GM12865 (cell line): ENCODE measurements around the gene EPB41L2.

Experiments used
- DNase-seq: peaks from one replicate; pipeline ENCODE4 v3.0.0; 2010; ENCODE audit warnings: low read depth
- H3K4me3 ChIP-seq: 2 replicates; pipeline ENCODE4 v1.5.1; 2011; ENCODE audit warnings: mild to moderate bottlenecking, low read depth, low read length, control low read depth
- TF ChIP-seq, protein P1 (sequence below): IDR thresholded peaks from 2 replicates; pipeline ENCODE4 v1.5.1; 2011; ENCODE audit warnings: low read length, control low read depth, low read depth, inconsistent platforms; ENCODE audit not compliant: insufficient read depth; ENCODE audit errors: missing control alignments

The EPB41L2 gene

DNA sequence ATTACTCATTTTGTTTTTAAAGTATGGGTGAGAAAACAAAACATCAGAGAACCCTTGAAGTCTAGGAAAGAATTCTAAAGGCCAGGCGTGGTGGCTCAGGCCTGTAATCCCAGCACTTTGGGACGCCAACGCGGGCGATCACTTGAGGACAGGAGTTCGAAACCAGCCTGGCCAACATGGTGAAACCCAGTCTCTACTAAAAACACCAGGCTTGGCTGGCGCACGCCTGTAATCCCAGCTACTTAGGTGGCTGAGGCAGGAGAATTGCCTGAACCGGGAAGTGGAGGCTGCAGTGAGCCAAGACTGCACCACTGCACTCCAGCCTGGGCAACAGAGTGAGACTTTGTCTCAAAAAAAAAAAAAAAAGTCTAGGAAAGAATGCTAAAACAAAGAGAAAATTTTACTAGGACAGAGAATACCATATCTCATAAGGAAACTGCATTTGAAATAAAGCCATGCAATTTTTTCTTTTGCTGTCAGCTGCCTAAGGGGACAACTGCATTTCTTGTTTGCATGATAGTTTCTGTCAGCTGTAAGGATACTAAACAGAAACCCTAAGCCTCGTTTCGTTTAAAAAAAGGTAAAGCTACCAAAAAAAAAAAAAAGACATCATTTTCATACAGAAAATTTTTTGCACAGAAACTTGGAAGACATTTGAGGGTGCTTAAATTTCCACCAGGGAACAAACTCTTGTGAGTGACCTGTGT, 203.7 kb downstream of the EPB41L2 start:
- DNase-seq, result no peak
- TF ChIP-seq, protein P1, sequence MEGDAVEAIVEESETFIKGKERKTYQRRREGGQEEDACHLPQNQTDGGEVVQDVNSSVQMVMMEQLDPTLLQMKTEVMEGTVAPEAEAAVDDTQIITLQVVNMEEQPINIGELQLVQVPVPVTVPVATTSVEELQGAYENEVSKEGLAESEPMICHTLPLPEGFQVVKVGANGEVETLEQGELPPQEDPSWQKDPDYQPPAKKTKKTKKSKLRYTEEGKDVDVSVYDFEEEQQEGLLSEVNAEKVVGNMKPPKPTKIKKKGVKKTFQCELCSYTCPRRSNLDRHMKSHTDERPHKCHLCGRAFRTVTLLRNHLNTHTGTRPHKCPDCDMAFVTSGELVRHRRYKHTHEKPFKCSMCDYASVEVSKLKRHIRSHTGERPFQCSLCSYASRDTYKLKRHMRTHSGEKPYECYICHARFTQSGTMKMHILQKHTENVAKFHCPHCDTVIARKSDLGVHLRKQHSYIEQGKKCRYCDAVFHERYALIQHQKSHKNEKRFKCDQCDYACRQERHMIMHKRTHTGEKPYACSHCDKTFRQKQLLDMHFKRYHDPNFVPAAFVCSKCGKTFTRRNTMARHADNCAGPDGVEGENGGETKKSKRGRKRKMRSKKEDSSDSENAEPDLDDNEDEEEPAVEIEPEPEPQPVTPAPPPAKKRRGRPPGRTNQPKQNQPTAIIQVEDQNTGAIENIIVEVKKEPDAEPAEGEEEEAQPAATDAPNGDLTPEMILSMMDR, result no peak
- no peak overlapping the region for H3K4me3 ChIP-seq

DNA sequence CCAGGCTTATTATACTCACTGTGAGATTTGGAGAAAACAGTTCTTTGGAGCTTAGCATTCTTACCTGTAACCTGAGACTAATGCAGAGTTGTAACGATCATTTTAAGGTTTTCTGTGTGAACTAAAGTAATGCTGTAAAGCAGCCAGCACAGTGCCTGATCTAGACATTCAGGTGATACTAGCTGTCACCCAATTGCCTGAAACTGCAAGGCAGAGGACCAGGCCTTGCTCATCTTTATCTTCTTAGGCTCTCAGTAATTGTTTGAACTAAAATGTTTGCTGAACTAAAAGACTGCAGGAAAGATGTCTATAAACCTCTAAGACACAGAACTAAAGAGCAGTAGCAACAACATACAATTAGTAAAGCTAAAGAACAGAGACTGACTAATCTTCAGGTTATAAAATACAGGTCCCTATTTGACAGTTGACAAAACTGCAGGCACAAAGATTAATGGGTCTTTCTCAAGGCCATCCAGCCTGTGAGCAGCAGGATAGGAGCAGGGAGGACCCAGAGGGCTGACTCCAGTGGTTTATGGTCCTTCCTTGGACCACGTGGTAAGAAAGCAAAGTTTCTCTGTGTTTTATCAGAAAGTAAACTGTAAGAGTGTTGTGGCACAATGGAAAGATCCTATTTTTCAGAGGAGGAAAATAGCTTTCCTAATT, 204.4 kb downstream of the EPB41L2 start:
- no peak overlapping the region for H3K4me3 ChIP-seq
- DNase-seq, result no peak
- TF ChIP-seq, protein P1, result no peak

DNA sequence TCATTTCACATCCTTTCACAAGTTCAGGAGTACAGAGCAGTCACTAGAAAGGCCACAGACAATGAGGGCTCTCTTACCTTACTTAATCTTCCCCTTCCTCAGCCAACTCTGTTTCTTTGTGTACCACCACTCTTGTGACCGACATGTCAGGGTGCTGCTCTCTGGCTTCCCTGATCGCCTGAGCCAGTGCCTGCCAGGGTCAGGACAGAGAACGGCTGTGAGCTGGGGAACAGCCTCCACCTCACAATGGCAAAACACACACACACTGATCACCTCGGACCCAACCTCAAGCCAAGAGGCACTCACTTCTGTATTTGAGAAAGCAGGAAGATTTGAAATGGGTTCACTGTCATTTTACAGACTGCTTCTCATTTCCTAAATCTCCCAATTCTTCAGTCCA, 205.0 kb downstream of the EPB41L2 start:
- H3K4me3 ChIP-seq, result no peak overlapping the region
- DNase-seq, result no peak
- TF ChIP-seq, protein P1, result no peak

DNA sequence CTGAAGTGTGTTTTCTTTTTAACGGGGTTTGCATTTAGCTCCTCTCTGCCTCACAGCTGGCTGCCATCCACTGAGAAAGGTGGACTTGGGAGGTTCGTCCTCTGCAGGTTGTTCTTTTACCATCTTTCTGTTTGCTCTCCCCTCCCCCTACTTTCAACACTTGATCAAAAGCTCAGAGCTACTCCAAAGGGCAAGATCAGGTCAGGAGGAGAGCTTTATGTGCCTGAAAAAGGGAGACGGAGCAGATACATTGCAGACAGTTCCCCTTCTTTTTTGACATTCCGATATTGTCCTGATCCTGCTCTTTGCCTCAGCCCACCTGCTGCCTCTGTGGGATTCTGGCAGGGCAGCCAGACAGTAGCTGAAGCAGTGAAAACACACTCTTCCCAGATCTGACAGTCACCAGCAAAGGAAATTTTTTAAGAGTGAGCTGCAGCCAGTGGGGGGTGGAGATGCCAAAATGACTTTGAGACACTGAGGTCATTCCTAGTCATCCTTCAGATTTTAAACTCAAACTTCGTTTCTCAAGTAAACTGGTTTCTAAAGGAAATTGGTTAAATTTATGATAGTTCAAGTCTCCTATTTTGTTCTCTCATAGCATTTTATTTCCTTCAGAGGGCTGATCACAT, 209.4 kb downstream of the EPB41L2 start:
- TF ChIP-seq, protein P1, result no peak
- no peak for DNase-seq
- H3K4me3 ChIP-seq, result no peak overlapping the region

DNA sequence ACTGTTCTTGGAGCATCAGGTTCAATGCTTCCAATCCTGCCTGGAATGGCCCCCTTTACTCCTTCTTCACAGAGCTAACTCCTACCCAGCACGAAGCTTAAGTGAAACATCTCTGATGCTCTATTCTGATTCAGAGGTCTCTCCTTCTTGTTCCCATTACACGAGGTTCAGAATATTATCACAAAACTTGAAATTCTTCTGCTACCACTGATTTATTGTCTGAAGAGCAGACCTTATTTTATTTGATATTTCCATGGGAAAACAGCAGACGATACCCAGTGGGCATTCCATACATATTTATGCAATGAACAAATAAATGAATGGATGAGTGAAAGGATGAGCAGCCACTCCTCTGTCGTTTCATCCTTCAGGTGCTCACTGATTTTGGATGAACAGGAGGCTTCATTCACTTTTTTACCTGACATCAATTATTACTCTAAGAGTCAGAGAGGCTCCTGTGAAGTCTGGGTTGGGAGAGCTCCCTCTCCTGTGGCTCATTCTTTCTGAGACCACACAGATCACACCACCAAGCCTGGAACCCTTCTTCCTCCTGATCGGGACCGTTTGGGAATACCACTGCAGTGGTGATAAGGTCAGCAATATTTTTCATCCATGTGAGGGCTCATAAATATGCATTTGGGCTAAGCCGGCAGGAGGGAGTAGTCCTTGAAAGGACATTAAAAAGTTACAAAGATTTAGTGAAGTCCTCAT, 210.0 kb downstream of the EPB41L2 start:
- TF ChIP-seq, protein P1, result no peak
- no peak for DNase-seq
- no peak overlapping the region for H3K4me3 ChIP-seq

DNA sequence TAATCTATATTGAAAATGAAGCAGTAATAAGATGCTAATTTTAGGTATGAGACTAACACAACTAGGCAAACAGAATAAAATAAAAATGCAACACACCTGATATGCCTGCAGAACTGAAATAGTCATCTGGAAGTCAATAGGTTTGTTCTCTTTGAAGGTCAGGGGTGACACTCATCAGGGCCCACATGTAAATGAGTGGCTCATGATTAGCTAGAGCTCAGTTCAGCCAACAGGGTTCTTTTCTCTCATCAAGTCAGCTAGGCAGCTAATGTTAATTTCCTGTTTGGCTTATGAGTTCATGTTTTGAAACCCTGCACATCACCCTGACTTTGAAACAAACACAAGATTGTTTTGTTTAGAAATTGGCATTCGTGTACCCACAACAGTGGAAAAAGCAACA, 212.0 kb downstream of the EPB41L2 start:
- TF ChIP-seq, protein P1, result no peak
- H3K4me3 ChIP-seq, result no peak overlapping the region
- DNase-seq, result no peak
